Upper lobe of left lung (tissue), 6 donors: ENCODE measurements around the gene P2RX7. TPM values are rescaled to one million over a fixed set of nuclear protein-coding genes. Genes with fewer than 3 reads are reported as not detected.
A peak's percentile ranks its signal among the peaks of the same experiment; 100 is the strongest.

Source experiments
- ATAC-seq, 2 donors: fragments of 200-7000 bp; cut with Tn5 transposase; one replicate each; pipeline ENCODE4 v1.9.1; 2022; ENCODE audit warnings: mild to moderate bottlenecking in 2 of 2, moderate library complexity in 2 of 2; ENCODE audit not compliant: low FRiP score in 2 of 2
- DNase-seq, 2 donors: peaks; one replicate each; pipeline ENCODE4 v3.0.0-alpha.2; 2019 to 2020
- H3K27ac ChIP-seq, 4 donors: fragments of 200-600 bp; sonication (generic); one replicate each; pipeline ENCODE4 v1.5.1; 2016 to 2019
- H3K27me3 ChIP-seq, 4 donors: fragments of 200-600 bp; sonication (generic); one replicate each; pipeline ENCODE4 v1.5.1; 2017 to 2019
- H3K36me3 ChIP-seq, 4 donors: fragments of 200-600 bp; sonication (generic); one replicate each; pipeline ENCODE4 v1.5.1; 2016 to 2019
- H3K4me1 ChIP-seq, 4 donors: fragments of 200-600 bp; sonication (generic); one replicate each; pipeline ENCODE4 v1.5.1; 2018 to 2019
- H3K4me3 ChIP-seq, 4 donors: fragments of 200-600 bp; sonication (generic); one replicate each; pipeline ENCODE4 v1.5.1; 2017 to 2019; ENCODE audit warnings: mild to moderate bottlenecking in 2 of 4, moderate library complexity in 1 of 4
- H3K9me3 ChIP-seq, 4 donors: fragments of 200-600 bp; sonication (generic); one replicate each; pipeline ENCODE4 v1.5.1; 2018 to 2019
- CTCF ChIP-seq, 6 experiments: fragments of 450-650 bp in 4 of 6; fragments of 200-600 bp in 2 of 6; sonication (generic) in 2 of 6; IDR thresholded peaks; one replicate each; pipeline ENCODE4 v1.5.1; 2016 to 2019; ENCODE audit warnings: antibody characterized with exemption in 6 of 6
- EP300 ChIP-seq, 4 donors: sonication (generic); formaldehyde crosslinking; IDR thresholded peaks; one replicate each; pipeline ENCODE4 v1.5.1; 2017; ENCODE audit warnings: antibody characterized with exemption in 4 of 4, control low read depth in 2 of 4
- POLR2A ChIP-seq, 4 donors: fragments of 450-650 bp; IDR thresholded peaks; one replicate each; pipeline ENCODE4 v1.5.1; 2016 to 2017; ENCODE audit warnings: antibody characterized with exemption in 4 of 4, mild to moderate bottlenecking in 2 of 4
- POLR2AphosphoS5 ChIP-seq, 2 donors: sonication (generic); formaldehyde crosslinking; IDR thresholded peaks; one replicate each; pipeline ENCODE4 v1.5.1; 2017; ENCODE audit warnings: antibody characterized with exemption in 2 of 2
- WGBS, 2 donors: methylation state at CpG; one replicate each; pipeline ENCODE4 v1.1.5; 2017 to 2018; 5-methylcytosine and 5-hydroxymethylcytosine counted together
- total RNA-seq, 6 donors: library from RNA; depleted of rRNA in 4 of 6; stranded (reverse); fragments of >200 nt in 4 of 6; gene quantifications; one replicate each; pipeline versions ENCODE4 v1.1.0 to v1.2.1, GENCODE V29; 2016 to 2021
- donor health status: DM: no; HTN: no; CAD: no; lungs with moderate emphysema.
- donor health status: DM: no; HTN: yes; CAD: no; lungs with severe emphysema.

The P2RX7 gene
- total RNA-seq, 6 donors from 2014 or later, result 8.2 to 37.1 (median 15.4) TPM

DNA sequence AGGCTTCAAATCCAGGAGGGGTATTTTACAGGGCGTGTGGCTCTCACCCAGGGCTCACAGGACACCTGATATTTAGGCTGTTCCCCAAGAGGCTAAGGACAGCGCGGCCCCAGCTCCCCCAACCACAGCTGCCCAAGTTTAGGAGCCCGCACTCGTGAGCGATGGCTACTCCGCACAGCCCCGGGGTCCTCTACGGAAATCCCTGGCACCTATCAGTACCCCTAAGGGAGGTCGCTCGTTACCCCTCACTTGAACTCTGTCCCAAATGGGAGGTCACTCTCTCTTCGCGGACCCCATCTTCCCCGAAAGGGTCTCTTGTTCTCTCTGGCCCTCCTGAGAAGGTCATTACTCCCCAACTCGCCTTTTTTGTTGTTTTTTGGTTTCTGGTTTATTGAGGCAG is 76.5 kb downstream of the P2RX7 start:
- Histone ChIP-seq H3K36me3 (no peaks in the 10 kb centered on the region), H3K27me3 (no peaks in the 10 kb centered on the region), H3K9me3 (no peaks in the 10 kb centered on the region), H3K4me3 (peak overlapping the region in 3 of 4 donors; percentile 73 to 82 (median 77)), H3K4me1 (peaks cover 0 to 26% (median 17%) of the 10 kb centered on the region in 4 donors), H3K27ac (peak overlapping the region in 2 of 4 donors; percentile 86 to 95)
- TF ChIP-seq CTCF (IDR thresholded peaks at IDR 0.05) (no peak), EP300 (IDR thresholded peaks at IDR 0.05) (no peak), POLR2A (IDR thresholded peaks at IDR 0.05) (no peak), POLR2AphosphoS5 (IDR thresholded peaks at IDR 0.05) (no peak)
- no peak for ATAC-seq
- WGBS, 2 donors, result 87 to 94% methylated on average over 15 of the region's 15 CpGs
- DNase-seq, result no peak

- H3K4me3 ChIP-seq, result peak within 1 kb of the TSS; percentile 54 to 82 (median 75)
- TF ChIP-seq EP300 (IDR thresholded peaks at IDR 0.05) (no peak), CTCF (IDR thresholded peaks at IDR 0.05) (peak in 5 of 6 experiments; percentile 21 to 48 (median 31)), POLR2A (IDR thresholded peaks at IDR 0.05) (peak; percentile 68 to 99 (median 88)), POLR2AphosphoS5 (IDR thresholded peaks at IDR 0.05) (peak; percentile 87 to 89)
- H3K36me3 ChIP-seq, result no peaks in the 10 kb centered on the region
- WGBS, 2 donors, result 19 to 28% methylated on average over 26 to 44 of the region's 97 CpGs
- DNase-seq, result peak; percentile 89 to 97
- ATAC-seq, result peak; percentile 92 to 93
- H3K4me1 ChIP-seq, result peaks cover 6 to 33% (median 22%) of the 10 kb centered on the region in 4 donors
- H3K9me3 ChIP-seq, result no peaks in the 10 kb centered on the region
- H3K27me3 ChIP-seq, result no peaks in the 10 kb centered on the region
- H3K27ac ChIP-seq, result peak within 1 kb of the TSS; percentile 86 to 95 (median 92)
Measured at GRCh38 chr12:121209624-121210572, 77.2 kb downstream of the P2RX7 start, which contains the start of gene P2RX4. Gene P2RX4, plus strand, starts transcription at chr12:121210129. Its CDS starts 36 bp downstream, at chr12:121210165.

- no peaks in the 10 kb centered on the region for H3K9me3 ChIP-seq
- H3K4me3 ChIP-seq, result no peak overlapping the region
- H3K27me3 ChIP-seq, result no peaks in the 10 kb centered on the region
- TF ChIP-seq POLR2A (IDR thresholded peaks at IDR 0.05) (no peak), POLR2AphosphoS5 (IDR thresholded peaks at IDR 0.05) (no peak), CTCF (IDR thresholded peaks at IDR 0.05) (no peak), EP300 (IDR thresholded peaks at IDR 0.05) (no peak)
- no peak overlapping the region for H3K27ac ChIP-seq
- H3K4me1 ChIP-seq, result peaks cover 15 to 34% (median 29%) of the 10 kb centered on the region in 4 donors
- 97% methylated on average over 5 of the region's 5 CpGs for WGBS, 2 donors
- DNase-seq, result no peak
- peaks cover 0 to 13% (median 5%) of the 10 kb centered on the region in 4 donors for H3K36me3 ChIP-seq
- ATAC-seq, result no peak
Measured at GRCh38 chr12:121212875-121213274, 80.2 kb downstream of the P2RX7 start.

DNA sequence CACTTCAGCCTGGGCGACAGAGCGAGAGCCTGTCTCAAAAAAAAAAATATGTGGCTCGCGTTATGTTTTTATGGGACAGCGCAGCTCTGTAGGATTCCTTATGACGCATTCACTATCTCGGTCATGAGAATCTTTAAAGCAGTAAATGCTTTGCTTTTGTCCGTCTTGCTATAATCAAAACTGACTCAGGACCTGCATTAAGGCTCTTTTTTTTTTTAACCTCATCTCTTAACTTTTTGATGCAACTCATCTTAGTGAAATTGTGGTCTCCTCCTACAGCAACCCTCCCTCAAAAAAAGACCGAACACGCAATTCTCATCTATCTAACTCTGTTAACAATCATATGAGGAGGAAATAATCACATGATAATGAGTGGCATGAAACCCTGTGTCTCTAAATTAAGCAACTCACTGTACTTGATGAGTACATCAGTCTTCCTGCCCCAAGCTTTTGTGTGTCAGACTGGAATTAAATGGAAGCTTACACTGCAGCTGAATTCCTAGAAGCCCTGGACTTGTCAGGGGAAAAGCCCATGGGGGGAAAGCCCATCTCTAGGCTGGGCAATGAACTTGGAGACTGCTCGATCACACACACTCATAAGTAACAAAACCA is 81.6 kb downstream of the P2RX7 start:
- TF ChIP-seq EP300 (IDR thresholded peaks at IDR 0.05) (peak in 2 of 4 donors; percentile 11 to 50), CTCF (IDR thresholded peaks at IDR 0.05) (no peak), POLR2A (IDR thresholded peaks at IDR 0.05) (peak in 1 of 4 donors; percentile 13)
- DNase-seq (no peak), ATAC-seq (peak in 1 of 2 donors; percentile 24)
- Histone ChIP-seq H3K4me1 (peaks cover 15 to 34% (median 28%) of the 10 kb centered on the region in 4 donors), H3K27ac (peak overlapping the region; percentile 50 to 81 (median 70)), H3K27me3 (no peaks in the 10 kb centered on the region), H3K9me3 (no peaks in the 10 kb centered on the region), H3K36me3 (peaks cover 0 to 26% (median 5%) of the 10 kb centered on the region in 4 donors), H3K4me3 (no peak overlapping the region)
- 74 to 84% methylated on average over 10 to 11 of the region's 11 CpGs for WGBS, 2 donors
